Measurements from ENCODE around the gene LIPG. TPM values are rescaled to one million over a fixed set of nuclear protein-coding genes. Genes with fewer than 3 reads are reported as not detected.

The LIPG gene
- total RNA-seq, 4 donors from 2014 or later = 230 to 981 (median 515) TPM

- intact Hi-C loops (cut with DNase I) = loop anchor here (5.0 kb wide), 2 partner anchors 205 to 295 kb away; no protein-coding TSS in a partner anchor
- no peaks in the 10 kb centered on the region for H3K27me3 ChIP-seq
These were observed 748 bp downstream of the LIPG start for GRCh38 chr18:49562481-49563129.

DNA sequence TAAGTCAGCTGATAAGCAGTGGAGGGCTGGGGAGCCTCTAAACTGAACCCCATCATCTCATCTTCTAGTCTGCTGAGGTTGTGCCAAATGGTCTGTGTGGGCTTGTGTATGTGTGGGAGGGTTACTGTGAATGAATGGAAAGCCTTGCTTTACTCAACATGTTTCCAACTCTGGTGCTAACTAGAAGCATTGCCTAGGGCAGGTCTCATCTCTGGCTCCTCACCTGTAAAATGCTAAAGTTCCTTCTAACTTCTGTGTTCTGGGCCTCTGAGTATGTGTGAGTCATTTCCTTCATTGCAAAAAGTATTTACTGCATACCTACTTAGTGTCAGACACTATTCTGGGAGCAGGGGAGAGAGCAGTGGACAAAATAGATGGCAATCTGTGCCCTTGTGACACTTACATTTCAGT lies 1.3 kb downstream of the LIPG start:
- no peaks in the 10 kb centered on the region for H3K27me3 ChIP-seq
- intact Hi-C loops (cut with DNase I) = loop anchor here (5.0 kb wide), 2 partner anchors 204 to 294 kb away; no protein-coding TSS in a partner anchor
- H3K4me1 ChIP-seq = peaks cover 28 to 41% of the 10 kb centered on the region in 2 donors
- peaks cover 14 to 23% of the 10 kb centered on the region in 2 donors for H3K36me3 ChIP-seq
- H3K27ac ChIP-seq = peak overlapping the region; percentile 4 to 63 (median 54)
- TF ChIP-seq, protein P1, sequence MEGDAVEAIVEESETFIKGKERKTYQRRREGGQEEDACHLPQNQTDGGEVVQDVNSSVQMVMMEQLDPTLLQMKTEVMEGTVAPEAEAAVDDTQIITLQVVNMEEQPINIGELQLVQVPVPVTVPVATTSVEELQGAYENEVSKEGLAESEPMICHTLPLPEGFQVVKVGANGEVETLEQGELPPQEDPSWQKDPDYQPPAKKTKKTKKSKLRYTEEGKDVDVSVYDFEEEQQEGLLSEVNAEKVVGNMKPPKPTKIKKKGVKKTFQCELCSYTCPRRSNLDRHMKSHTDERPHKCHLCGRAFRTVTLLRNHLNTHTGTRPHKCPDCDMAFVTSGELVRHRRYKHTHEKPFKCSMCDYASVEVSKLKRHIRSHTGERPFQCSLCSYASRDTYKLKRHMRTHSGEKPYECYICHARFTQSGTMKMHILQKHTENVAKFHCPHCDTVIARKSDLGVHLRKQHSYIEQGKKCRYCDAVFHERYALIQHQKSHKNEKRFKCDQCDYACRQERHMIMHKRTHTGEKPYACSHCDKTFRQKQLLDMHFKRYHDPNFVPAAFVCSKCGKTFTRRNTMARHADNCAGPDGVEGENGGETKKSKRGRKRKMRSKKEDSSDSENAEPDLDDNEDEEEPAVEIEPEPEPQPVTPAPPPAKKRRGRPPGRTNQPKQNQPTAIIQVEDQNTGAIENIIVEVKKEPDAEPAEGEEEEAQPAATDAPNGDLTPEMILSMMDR (IDR thresholded peaks at IDR 0.05) = no peak
- TF ChIP-seq POLR2A (IDR thresholded peaks at IDR 0.05) = no peak
- H3K4me3 ChIP-seq (replicated peaks in 1 of 3) = peak overlapping the region; percentile 54 to 91 (median 77)
- H3K9me3 ChIP-seq = no peaks in the 10 kb centered on the region
- DNase-seq = no peak

More at GRCh38 chr18:49562481-49563129, 748 bp downstream of the LIPG start:
- peak; percentile 23 to 43 for DNase-seq
- TF ChIP-seq POLR2A (IDR thresholded peaks at IDR 0.05) = no peak
- TF ChIP-seq, protein P1 (IDR thresholded peaks at IDR 0.05) = no peak
- peak overlapping the region; percentile 1 to 63 (median 54) for H3K27ac ChIP-seq
- H3K4me1 ChIP-seq = peaks cover 23 to 36% of the 10 kb centered on the region in 2 donors
- H3K9me3 ChIP-seq = no peaks in the 10 kb centered on the region
- H3K4me3 ChIP-seq (replicated peaks in 1 of 3) = peak overlapping the region; percentile 54 to 91 (median 77)
- peaks cover 9 to 18% of the 10 kb centered on the region in 2 donors for H3K36me3 ChIP-seq
- 21 to 33% methylated on average over 11 of the region's 11 CpGs for WGBS, 2 donors

- TF ChIP-seq POLR2A (IDR thresholded peaks at IDR 0.05) = no peak
- TF ChIP-seq, protein P1 (IDR thresholded peaks at IDR 0.05) = no peak
- peaks cover 22 to 31% of the 10 kb centered on the region in 2 donors for H3K36me3 ChIP-seq
- peak overlapping the region; percentile 54 to 91 (median 77) for H3K4me3 ChIP-seq (replicated peaks in 1 of 3)
- 44 to 54% methylated on average over 8 of the region's 8 CpGs for WGBS, 2 donors
- intact Hi-C loops (cut with DNase I) = loop anchor here (5.0 kb wide), 2 partner anchors 203 to 293 kb away; no protein-coding TSS in a partner anchor
- H3K4me1 ChIP-seq = peaks cover 31 to 49% of the 10 kb centered on the region in 2 donors
- peak overlapping the region in 1 of 3 donors; percentile 13 for H3K27ac ChIP-seq
- DNase-seq = peak in 1 of 2 donors; percentile 37
- no peaks in the 10 kb centered on the region for H3K9me3 ChIP-seq
- H3K27me3 ChIP-seq = no peaks in the 10 kb centered on the region
These were observed 2.1 kb downstream of the LIPG start for GRCh38 chr18:49563701-49564517.

DNA sequence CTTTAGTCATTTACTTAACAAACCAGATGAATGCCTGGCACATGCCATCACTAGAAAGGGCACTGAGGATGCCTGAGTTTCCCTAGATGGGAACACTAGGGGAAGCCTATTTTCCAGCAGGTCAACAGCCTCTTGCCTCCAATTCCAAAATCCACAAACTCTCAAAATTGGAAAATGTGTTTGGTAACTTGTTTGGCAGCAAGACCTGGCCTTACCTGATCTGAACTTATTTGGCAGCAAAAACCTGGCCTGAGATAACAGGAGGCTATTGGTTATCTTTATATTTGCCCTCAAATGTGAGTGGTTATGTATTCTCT lies 2.6 kb downstream of the LIPG start:
- Histone ChIP-seq H3K36me3 (peaks cover 27 to 36% of the 10 kb centered on the region in 2 donors), H3K4me1 (peaks cover 36 to 54% of the 10 kb centered on the region in 2 donors), H3K27me3 (no peaks in the 10 kb centered on the region), H3K27ac (peak overlapping the region in 2 of 3 donors; percentile 13 to 31), H3K4me3 (replicated peaks in 1 of 3) (peak overlapping the region in 2 of 3 donors; percentile 54 to 77), H3K9me3 (no peaks in the 10 kb centered on the region)
- TF ChIP-seq, protein P1 (IDR thresholded peaks at IDR 0.05) = no peak
- no peak for TF ChIP-seq POLR2A (IDR thresholded peaks at IDR 0.05)
- intact Hi-C loops (cut with DNase I) = loop anchor here (5.0 kb wide), 2 partner anchors 203 to 293 kb away; no protein-coding TSS in a partner anchor
- DNase-seq = no peak
